GM23248 (cell line): Measurements from ENCODE around the gene EI24. TPM values are rescaled to one million over a fixed set of nuclear protein-coding genes. Genes with fewer than 3 reads are reported as not detected.

ENCODE experiments used
- DNase-seq: peaks from one replicate; pipeline ENCODE4 v3.0.0-alpha.2; 2015
- H2AFZ ChIP-seq: fragments of 200-600 bp; sonication (generic); 2 replicates; pipeline ENCODE4 v1.6.1; 2016; ENCODE audit warnings: antibody characterized with exemption
- H3F3A ChIP-seq: fragments of 200-600 bp; sonication (generic); 2 replicates; pipeline ENCODE4 v1.6.1; 2016; ENCODE audit warnings: mild to moderate bottlenecking, antibody characterized with exemption, mixed run types; ENCODE audit not compliant: insufficient read depth
- H3K27ac ChIP-seq: fragments of 200-600 bp; sonication (generic); 2 replicates; pipeline ENCODE4 v1.5.1; 2016; ENCODE audit warnings: mild to moderate bottlenecking
- H3K27me3 ChIP-seq: fragments of 200-600 bp; sonication (generic); replicated peaks from 2 replicates; pipeline ENCODE4 v1.6.1; 2016; ENCODE audit warnings: mild to moderate bottlenecking; ENCODE audit not compliant: insufficient read depth
- H3K36me3 ChIP-seq: fragments of 200-600 bp; sonication (generic); 2 replicates; pipeline ENCODE4 v1.6.1; 2016; ENCODE audit warnings: low read depth, mild to moderate bottlenecking
- H3K4me1 ChIP-seq: fragments of 200-600 bp; sonication (generic); 2 replicates; pipeline ENCODE4 v1.6.1; 2016; ENCODE audit warnings: mild to moderate bottlenecking; ENCODE audit not compliant: insufficient read depth
- H3K4me2 ChIP-seq: fragments of 200-600 bp; sonication (generic); one replicate; pipeline ENCODE4 v1.6.1; 2016; ENCODE audit warnings: mild to moderate bottlenecking; ENCODE audit not compliant: unreplicated experiment
- H3K4me3 ChIP-seq: fragments of 200-600 bp; sonication (generic); 2 replicates; pipeline ENCODE4 v1.5.1; 2016; ENCODE audit warnings: mild to moderate bottlenecking
- H3K79me2 ChIP-seq: fragments of 200-600 bp; sonication (generic); 2 replicates; pipeline ENCODE4 v1.6.1; 2016; ENCODE audit warnings: mild to moderate bottlenecking; ENCODE audit not compliant: insufficient read depth
- H3K9ac ChIP-seq: fragments of 200-600 bp; sonication (generic); 2 replicates; pipeline ENCODE4 v1.6.1; 2016; ENCODE audit warnings: mild to moderate bottlenecking
- H3K9me2 ChIP-seq: fragments of 200-600 bp; sonication (generic); 2 replicates; pipeline ENCODE4 v1.6.1; 2016; ENCODE audit warnings: mixed run types, mild to moderate bottlenecking, moderate library complexity; ENCODE audit not compliant: insufficient read depth
- H3K9me3 ChIP-seq: fragments of 200-600 bp; sonication (generic); one replicate; pipeline ENCODE4 v1.6.1; 2017; ENCODE audit warnings: low read depth
- H4K20me1 ChIP-seq: fragments of 200-600 bp; sonication (generic); 2 replicates; pipeline ENCODE4 v1.6.0; 2016; ENCODE audit not compliant: insufficient read depth
- EZH2 ChIP-seq: fragments of 200-600 bp; sonication (generic); IDR thresholded peaks from 2 replicates; pipeline ENCODE4 v1.6.1; 2018; ENCODE audit warnings: antibody characterized with exemption, mild to moderate bottlenecking; ENCODE audit not compliant: insufficient read depth, poor library complexity, severe bottlenecking
- EZH2phosphoT487 ChIP-seq: fragments of 200-600 bp; sonication (generic); IDR thresholded peaks from 2 replicates; pipeline ENCODE4 v1.6.1; 2018; ENCODE audit warnings: antibody characterized with exemption, moderate library complexity, mild to moderate bottlenecking, low read depth; ENCODE audit not compliant: insufficient read depth
- WGBS, 2 experiments: methylation state at CpG; one replicate each; pipeline ENCODE4 v1.1.6; 2015 to 2017; ENCODE audit warnings: low lambda C conversion rate in 2 of 2, low coverage in 1 of 2; ENCODE audit errors: missing lambda C conversion rate in 2 of 2; 5-methylcytosine and 5-hydroxymethylcytosine counted together
- in situ Hi-C: fragments of 300-500 bp; cut with MboI; formaldehyde crosslinking; loops from 2 replicates; pipeline ENCODE4 v1.15.0; 2020
- polyA plus RNA-seq: library from polyadenylated mRNA; unstranded; fragments of >200 nt; fragmentation: Nextera tagmentation; extraction: Ambion mirVana; gene quantifications from 2 replicates; pipeline ENCODE4 v1.2.1, GENCODE V29; 2016
- total RNA-seq: library from RNA; depleted of rRNA; stranded (reverse); fragments of >200 nt; shearing (Covaris generic); gene quantifications from 2 replicates; pipeline ENCODE4 v1.2.3, GENCODE V29; 2014

EI24 gene
- total and polyA plus RNA-seq, 2 experiments from 2014 or later = 139 to 145 TPM

- DNase-seq = no peak
- no peaks in the 10 kb centered on the region for H3K9me2 ChIP-seq
- H3K79me2 ChIP-seq = peaks cover 79% of the 10 kb centered on the region
- no peaks in the 10 kb centered on the region for H4K20me1 ChIP-seq
- WGBS, 2 experiments = 87 to 90% methylated on average over 3 of the region's 3 CpGs
- H3K27me3 ChIP-seq = no peaks in the 10 kb centered on the region
- H3K4me1 ChIP-seq = peaks cover 15% of the 10 kb centered on the region
- no peak overlapping the region for H2AFZ ChIP-seq
- peaks cover 29% of the 10 kb centered on the region for H3K36me3 ChIP-seq
- H3F3A ChIP-seq = peaks cover 21% of the 10 kb centered on the region
- H3K4me2 ChIP-seq = no peak overlapping the region
- TF ChIP-seq EZH2phosphoT487 (no peak), EZH2 (no peak)
- H3K9ac ChIP-seq = no peak overlapping the region
- in situ Hi-C loops = no loop called here
- no peak overlapping the region for H3K4me3 ChIP-seq
- H3K9me3 ChIP-seq = no peaks in the 10 kb centered on the region
- H3K27ac ChIP-seq = no peak overlapping the region
Measured at GRCh38 chr11:125594958-125595357, 25.7 kb downstream of the EI24 start.

- Histone ChIP-seq H3K27me3 (no peaks in the 10 kb centered on the region), H2AFZ (no peak overlapping the region), H3K27ac (no peak overlapping the region), H3K36me3 (peaks cover 79% of the 10 kb centered on the region), H3K4me3 (no peak overlapping the region), H4K20me1 (no peaks in the 10 kb centered on the region), H3K9ac (no peak overlapping the region), H3K79me2 (peaks cover 85% of the 10 kb centered on the region), H3K4me2 (no peak overlapping the region), H3K4me1 (peaks cover 11% of the 10 kb centered on the region; the same call in 1 of the 2 replicates), H3K9me2 (no peaks in the 10 kb centered on the region), H3K9me3 (no peaks in the 10 kb centered on the region), H3F3A (0 out of 2 replicates have a peak, but pooled peaks cover 8% of the 10 kb centered on the region)
- TF ChIP-seq EZH2 (no peak), EZH2phosphoT487 (no peak)
- no peak for DNase-seq
- in situ Hi-C loops = no loop called here
- 78 to 85% methylated on average over 2 of the region's 2 CpGs for WGBS, 2 experiments
Measured at GRCh38 chr11:125600663-125601062, 31.4 kb downstream of the EI24 start.

- no peak overlapping the region for H2AFZ ChIP-seq
- peak; percentile 40 for DNase-seq
- 0 out of 2 replicates have a peak, but pooled peaks cover 3% of the 10 kb centered on the region for H3F3A ChIP-seq
- peaks cover 87% of the 10 kb centered on the region for H3K36me3 ChIP-seq
- no peaks in the 10 kb centered on the region for H3K9me3 ChIP-seq
- no peaks in the 10 kb centered on the region for H4K20me1 ChIP-seq
- H3K9ac ChIP-seq = no peak overlapping the region
- H3K27ac ChIP-seq = 0 out of 2 replicates have a peak overlapping the region, but pooled peaks have one; percentile 5
- TF ChIP-seq EZH2phosphoT487 (no peak), EZH2 (no peak)
- WGBS, 2 experiments = 75 to 76% methylated on average over 3 of the region's 3 CpGs
- in situ Hi-C loops = no loop called here
- no peak overlapping the region for H3K4me2 ChIP-seq
- peaks cover 69% of the 10 kb centered on the region for H3K79me2 ChIP-seq
- no peak overlapping the region for H3K4me3 ChIP-seq
- H3K4me1 ChIP-seq = peaks cover 11% of the 10 kb centered on the region; the same call in 1 of the 2 replicates
- H3K9me2 ChIP-seq = no peaks in the 10 kb centered on the region
- H3K27me3 ChIP-seq = no peaks in the 10 kb centered on the region
Measured at GRCh38 chr11:125603207-125603606, 33.9 kb downstream of the EI24 start.

GRCh38 chr11:125605417-125605816, 36.1 kb downstream of the EI24 start:
- H3K79me2 ChIP-seq = peaks cover 57% of the 10 kb centered on the region
- in situ Hi-C loops = no loop called here
- no peak overlapping the region for H3K4me3 ChIP-seq
- no peaks in the 10 kb centered on the region for H3K9me3 ChIP-seq
- H3K36me3 ChIP-seq = peaks cover 91% of the 10 kb centered on the region
- H2AFZ ChIP-seq = no peak overlapping the region
- peaks cover 11% of the 10 kb centered on the region; the same call in 1 of the 2 replicates for H3K4me1 ChIP-seq
- no peaks in the 10 kb centered on the region for H3K27me3 ChIP-seq
- no peaks in the 10 kb centered on the region for H3K9me2 ChIP-seq
- TF ChIP-seq EZH2phosphoT487 = no peak
- no peak for TF ChIP-seq EZH2
- H3K27ac ChIP-seq = no peak overlapping the region
- H3F3A ChIP-seq = no peaks in the 10 kb centered on the region
- H3K9ac ChIP-seq = no peak overlapping the region
- H3K4me2 ChIP-seq = no peak overlapping the region
- no peaks in the 10 kb centered on the region for H4K20me1 ChIP-seq
- no peak for DNase-seq

GRCh38 chr11:125609545-125609944, 40.3 kb downstream of the EI24 start:
- H3K27ac ChIP-seq = no peak overlapping the region
- H2AFZ ChIP-seq = no peak overlapping the region
- no peak overlapping the region for H3K9ac ChIP-seq
- DNase-seq = no peak
- no peaks in the 10 kb centered on the region for H3K27me3 ChIP-seq
- no peak overlapping the region for H3K4me3 ChIP-seq
- H4K20me1 ChIP-seq = no peaks in the 10 kb centered on the region
- H3K9me2 ChIP-seq = no peaks in the 10 kb centered on the region
- no peaks in the 10 kb centered on the region for H3K4me1 ChIP-seq
- H3K79me2 ChIP-seq = peaks cover 26% of the 10 kb centered on the region
- peaks cover 90% of the 10 kb centered on the region for H3K36me3 ChIP-seq
- H3K9me3 ChIP-seq = no peaks in the 10 kb centered on the region
- in situ Hi-C loops = no loop called here
- 73 to 74% methylated on average over 7 of the region's 7 CpGs for WGBS, 2 experiments
- H3K4me2 ChIP-seq = no peak overlapping the region
- no peaks in the 10 kb centered on the region for H3F3A ChIP-seq
- TF ChIP-seq EZH2phosphoT487 = no peak
